Keratinocyte (primary cell): ENCODE results near the gene GFRA3. TPM values are rescaled to one million over a fixed set of nuclear protein-coding genes. Genes with fewer than 3 reads are reported as not detected.

ENCODE experiments used
- DNase-seq: peaks from one replicate; pipeline ENCODE4 v3.0.0-alpha.2; 2011; ENCODE audit warnings: low read depth, missing footprints, low spot score
- FAIRE-seq: peaks from 2 replicates; lab custom pipeline; 2011; peaks lifted over from hg19 to GRCh38; lab: Jason Lieb, UNC
- H2AFZ ChIP-seq: 2 replicates; pipeline ENCODE4 v1.6.0; 2012; ENCODE audit warnings: low read length, control low read depth, inconsistent platforms; ENCODE audit not compliant: control insufficient read depth
- H3K27ac ChIP-seq: 2 replicates; pipeline ENCODE4 v1.5.1; 2011; ENCODE audit warnings: low read length; ENCODE audit not compliant: control insufficient read depth, insufficient read depth
- H3K27me3 ChIP-seq: 3 replicates; pipeline ENCODE4 v1.6.0; 2011; ENCODE audit warnings: low read length; ENCODE audit not compliant: control insufficient read depth, insufficient read depth; ENCODE audit errors: extremely low read depth
- H3K36me3 ChIP-seq, 2 experiments: 2 replicates in 1 of 2; 3 replicates in 1 of 2; pipeline ENCODE4 v1.5.1; 2011; ENCODE audit warnings: low read length in 2 of 2, mild to moderate bottlenecking in 1 of 2; ENCODE audit not compliant: control insufficient read depth in 2 of 2, insufficient read depth in 2 of 2; ENCODE audit errors: extremely low read depth in 1 of 2
- H3K4me1 ChIP-seq: 3 replicates; pipeline ENCODE4 v1.5.1; 2011; ENCODE audit warnings: low read length; ENCODE audit not compliant: control insufficient read depth, insufficient read depth; ENCODE audit errors: extremely low read depth
- H3K4me2 ChIP-seq: 3 replicates; pipeline ENCODE4 v1.6.0; 2011; ENCODE audit warnings: low read depth, low read length; ENCODE audit not compliant: control insufficient read depth, insufficient read depth; ENCODE audit errors: extremely low read depth
- H3K4me3 ChIP-seq, 3 experiments: fragments of 200-600 bp in 1 of 3; sonication (generic) in 1 of 3; 2 replicates in 2 of 3; 3 replicates in 1 of 3; pipeline ENCODE4 v1.5.1; 2011 to 2016; ENCODE audit warnings: low read length in 3 of 3, mild to moderate bottlenecking in 3 of 3, control low read depth in 2 of 3, inconsistent platforms in 1 of 3, low read depth in 1 of 3, mixed read lengths in 1 of 3, mixed run types in 1 of 3, moderate library complexity in 1 of 3; ENCODE audit not compliant: control insufficient read depth in 2 of 3, insufficient read depth in 2 of 3; ENCODE audit errors: extremely low read depth in 1 of 3
- H3K79me2 ChIP-seq: 2 replicates; pipeline ENCODE4 v1.6.0; 2012; ENCODE audit warnings: low read length; ENCODE audit not compliant: control insufficient read depth, insufficient read depth
- H3K9ac ChIP-seq: 3 replicates; pipeline ENCODE4 v1.6.0; 2011; ENCODE audit warnings: low read length; ENCODE audit not compliant: control insufficient read depth, insufficient read depth; ENCODE audit errors: extremely low read depth
- H3K9me1 ChIP-seq: 3 replicates; pipeline ENCODE4 v1.6.0; 2011; ENCODE audit warnings: low read length; ENCODE audit not compliant: control insufficient read depth, insufficient read depth; ENCODE audit errors: extremely low read depth
- H3K9me3 ChIP-seq: 2 replicates; pipeline ENCODE4 v1.5.1; 2012; ENCODE audit warnings: low read depth, low read length; ENCODE audit not compliant: control insufficient read depth
- H4K20me1 ChIP-seq: 3 replicates; pipeline ENCODE4 v1.6.0; 2011; ENCODE audit warnings: low read length; ENCODE audit not compliant: control insufficient read depth, insufficient read depth; ENCODE audit errors: extremely low read depth
- EZH2 ChIP-seq: IDR thresholded peaks from one replicate; pipeline ENCODE4 v1.6.1; 2012; ENCODE audit warnings: inconsistent platforms, mild to moderate bottlenecking, low read length, moderate library complexity
- dilution Hi-C: fragments of 300-500 bp; cut with MboI; formaldehyde crosslinking; loops from one replicate; pipeline ENCODE4 v1.7.0; 2020; ENCODE audit warnings: low sequenced_read_pairs; ENCODE audit not compliant: extremely low pct_ligation_motif_present
- polyA plus RNA-seq, 5 experiments: library from polyadenylated mRNA; depleted of rRNA in 3 of 5; stranded (reverse) in 3 of 5; stranded (forward) in 1 of 5; unstranded in 1 of 5; fragments of >200 nt; gene quantifications; 1 replicate in 1 of 5; 2 replicates in 3 of 5; 3 replicates in 1 of 5; pipeline versions ENCODE4 v1.2.1 to v1.2.3, GENCODE V29; 2011 to 2012; ENCODE audit warnings: missing spikeins in 2 of 5, low read depth in 1 of 5, low replicate concordance in 1 of 5
- TF ChIP-seq, protein P1 (sequence below), 3 experiments: IDR thresholded peaks in 1 of 3; conservative IDR thresholded peaks in 1 of 3; optimal IDR thresholded peaks in 1 of 3; 2 replicates in 2 of 3; 3 replicates in 1 of 3; pipeline versions ENCODE3 to v1.5.1; 2011; ENCODE audit warnings: low read length in 3 of 3, mild to moderate bottlenecking in 3 of 3, moderate library complexity in 2 of 3, control low read depth in 1 of 3, inconsistent platforms in 1 of 3; ENCODE audit not compliant: insufficient read depth in 2 of 3; ENCODE audit errors: extremely low read depth in 1 of 3

Gene GFRA3
- polyA plus RNA-seq, 1 donor (not counting 4 experiments of a cell fraction or from before 2014, with no cell fraction given), result not detected

DNA sequence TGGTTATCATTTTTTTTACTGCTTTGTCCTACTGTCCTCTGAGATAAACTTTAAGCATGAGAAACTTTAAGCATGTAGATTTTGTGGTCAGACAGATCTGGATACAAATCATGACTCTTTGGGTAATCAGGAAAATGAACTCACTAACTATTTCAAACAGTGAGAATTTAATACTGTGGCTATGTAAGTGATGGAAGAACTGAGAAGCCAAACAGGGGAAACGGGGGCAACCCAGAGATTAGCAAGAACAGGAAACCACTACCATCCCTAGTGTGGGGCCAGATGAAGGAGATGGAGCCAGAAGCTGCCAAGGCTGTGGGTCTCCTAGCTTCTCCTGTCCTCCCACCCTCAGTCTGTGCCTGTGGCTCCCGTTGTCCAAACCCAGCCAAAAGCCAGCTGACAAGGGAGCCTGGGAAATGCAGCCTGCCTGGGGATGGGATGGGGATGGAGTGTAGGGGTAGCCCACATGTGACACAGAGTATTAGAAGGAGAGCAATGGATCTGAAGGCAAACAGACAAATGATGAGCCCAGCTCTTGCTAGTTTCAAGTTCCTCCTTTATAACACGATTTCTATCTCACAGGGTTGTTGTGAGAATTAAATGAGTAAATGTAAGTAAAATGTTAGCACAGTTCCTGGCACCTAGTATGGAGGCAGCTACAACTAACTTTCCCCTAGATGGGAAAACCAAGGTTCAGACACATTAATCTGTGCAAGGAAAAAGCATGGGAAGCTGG lies 33.6 kb downstream of the GFRA3 start:
- Histone ChIP-seq H3K9me1 (no peaks in the 10 kb centered on the region), H3K4me1 (peaks cover 3% of the 10 kb centered on the region), H3K4me2 (no peak overlapping the region), H3K36me3 (no peaks in the 10 kb centered on the region), H3K79me2 (no peaks in the 10 kb centered on the region), H3K4me3 (no peak overlapping the region), H4K20me1 (no peaks in the 10 kb centered on the region), H3K27ac (no peak overlapping the region), H3K27me3 (peaks cover 41% of the 10 kb centered on the region), H3K9ac (no peak overlapping the region), H2AFZ (no peak overlapping the region), H3K9me3 (no peaks in the 10 kb centered on the region)
- FAIRE-seq (no peak), DNase-seq (no peak)
- dilution Hi-C loops, result no loop called here
- TF ChIP-seq, protein P1, sequence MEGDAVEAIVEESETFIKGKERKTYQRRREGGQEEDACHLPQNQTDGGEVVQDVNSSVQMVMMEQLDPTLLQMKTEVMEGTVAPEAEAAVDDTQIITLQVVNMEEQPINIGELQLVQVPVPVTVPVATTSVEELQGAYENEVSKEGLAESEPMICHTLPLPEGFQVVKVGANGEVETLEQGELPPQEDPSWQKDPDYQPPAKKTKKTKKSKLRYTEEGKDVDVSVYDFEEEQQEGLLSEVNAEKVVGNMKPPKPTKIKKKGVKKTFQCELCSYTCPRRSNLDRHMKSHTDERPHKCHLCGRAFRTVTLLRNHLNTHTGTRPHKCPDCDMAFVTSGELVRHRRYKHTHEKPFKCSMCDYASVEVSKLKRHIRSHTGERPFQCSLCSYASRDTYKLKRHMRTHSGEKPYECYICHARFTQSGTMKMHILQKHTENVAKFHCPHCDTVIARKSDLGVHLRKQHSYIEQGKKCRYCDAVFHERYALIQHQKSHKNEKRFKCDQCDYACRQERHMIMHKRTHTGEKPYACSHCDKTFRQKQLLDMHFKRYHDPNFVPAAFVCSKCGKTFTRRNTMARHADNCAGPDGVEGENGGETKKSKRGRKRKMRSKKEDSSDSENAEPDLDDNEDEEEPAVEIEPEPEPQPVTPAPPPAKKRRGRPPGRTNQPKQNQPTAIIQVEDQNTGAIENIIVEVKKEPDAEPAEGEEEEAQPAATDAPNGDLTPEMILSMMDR (optimal IDR thresholded peaks at IDR 0.05 in 1 of 3, IDR thresholded peaks at IDR 0.05 in 1 of 3, conservative IDR thresholded peaks at IDR 0.05 in 1 of 3; ENCODE audit: extremely low read depth in 1 of 3, insufficient read depth in 2 of 3, low read length in 3 of 3), result no peak
- no peak for TF ChIP-seq EZH2

DNA sequence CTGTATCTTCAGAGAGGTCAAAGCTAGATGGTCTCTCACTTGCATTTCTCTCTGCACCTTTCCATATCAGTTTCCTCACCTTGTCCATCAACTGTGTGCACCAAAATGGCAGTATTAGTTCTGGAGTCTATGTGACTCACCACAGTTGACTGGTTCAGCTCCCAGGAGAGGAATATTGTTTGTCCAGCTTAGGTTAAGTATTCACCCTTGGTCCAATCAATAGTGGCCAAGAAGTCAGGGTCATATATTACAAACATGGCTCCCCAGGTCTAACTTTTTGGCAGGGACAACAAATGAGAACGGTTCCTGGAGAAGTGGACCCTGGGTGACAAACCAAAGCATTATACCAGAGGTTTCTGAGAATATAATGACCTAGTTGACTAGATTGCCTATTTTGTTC lies 36.4 kb downstream of the GFRA3 start:
- H3K27me3 ChIP-seq, result peaks cover 30% of the 10 kb centered on the region
- no peak overlapping the region for H2AFZ ChIP-seq
- H4K20me1 ChIP-seq, result no peaks in the 10 kb centered on the region
- no peaks in the 10 kb centered on the region for H3K79me2 ChIP-seq
- peaks cover 3% of the 10 kb centered on the region for H3K4me1 ChIP-seq
- H3K9me1 ChIP-seq, result no peaks in the 10 kb centered on the region
- no peak overlapping the region for H3K4me3 ChIP-seq
- FAIRE-seq (no peak), DNase-seq (no peak)
- dilution Hi-C loops, result no loop called here
- no peak overlapping the region for H3K27ac ChIP-seq
- no peaks in the 10 kb centered on the region for H3K9me3 ChIP-seq
- no peak overlapping the region for H3K9ac ChIP-seq
- no peak overlapping the region for H3K4me2 ChIP-seq
- no peaks in the 10 kb centered on the region for H3K36me3 ChIP-seq
- no peak for TF ChIP-seq EZH2
- TF ChIP-seq, protein P1 (optimal IDR thresholded peaks at IDR 0.05 in 1 of 3, IDR thresholded peaks at IDR 0.05 in 1 of 3, conservative IDR thresholded peaks at IDR 0.05 in 1 of 3; ENCODE audit: extremely low read depth in 1 of 3, insufficient read depth in 2 of 3, low read length in 3 of 3), result no peak
